Liver (tissue), 9 donors: ENCODE data around the gene POU2F2. TPM values are rescaled to one million over a fixed set of nuclear protein-coding genes. Genes with fewer than 3 reads are reported as not detected.

Source experiments
- DNase-seq: peaks from one replicate; pipeline ENCODE4 v3.0.0-alpha.2; 2017; ENCODE audit warnings: low spot score
- H3K27ac ChIP-seq, 2 donors: one replicate each; pipeline ENCODE4 v1.7.0; 2013; ENCODE audit warnings: inconsistent platforms in 2 of 2, low read length in 2 of 2, control low read depth in 1 of 2, low read depth in 1 of 2, mild to moderate bottlenecking in 1 of 2
- H3K27me3 ChIP-seq, 4 donors: one replicate each; pipeline versions ENCODE4 v1.6.1 to v1.7.0; 2013; ENCODE audit warnings: low read length in 3 of 4, inconsistent platforms in 1 of 4, mild to moderate bottlenecking in 1 of 4, moderate library complexity in 1 of 4; ENCODE audit not compliant: control insufficient read depth in 4 of 4, insufficient read depth in 4 of 4
- H3K36me3 ChIP-seq, 4 donors: one replicate each; pipeline versions ENCODE4 v1.6.1 to v1.7.0; 2013; ENCODE audit warnings: low read length in 3 of 4, mild to moderate bottlenecking in 3 of 4, low read depth in 1 of 4, moderate library complexity in 1 of 4; ENCODE audit not compliant: control insufficient read depth in 4 of 4, insufficient read depth in 3 of 4
- H3K4me1 ChIP-seq, 4 donors: one replicate each; pipeline versions ENCODE4 v1.6.1 to v1.7.0; 2013; ENCODE audit warnings: low read length in 3 of 4, mild to moderate bottlenecking in 3 of 4, moderate library complexity in 1 of 4; ENCODE audit not compliant: control insufficient read depth in 4 of 4, insufficient read depth in 4 of 4
- H3K4me3 ChIP-seq, 3 donors: one replicate each; pipeline versions ENCODE4 v1.6.1 to v1.7.0; 2013; ENCODE audit warnings: low read length in 3 of 3, control low read depth in 1 of 3, low read depth in 1 of 3, mild to moderate bottlenecking in 1 of 3
- H3K9ac ChIP-seq, 2 donors: one replicate each; pipeline ENCODE4 v1.7.0; 2013; ENCODE audit warnings: low read length in 2 of 2, mild to moderate bottlenecking in 2 of 2, moderate library complexity in 2 of 2, control low read depth in 1 of 2, low read depth in 1 of 2
- H3K9me3 ChIP-seq, 4 donors: one replicate each; pipeline versions ENCODE4 v1.6.1 to v1.7.0; 2013; ENCODE audit warnings: low read length in 3 of 4; ENCODE audit not compliant: control insufficient read depth in 4 of 4
- EGR1 ChIP-seq, 2 donors: IDR thresholded peaks; 2 replicates each; pipeline ENCODE4 v1.6.1; 2016 to 2018; ENCODE audit warnings: antibody characterized with exemption in 2 of 2, low read depth in 2 of 2
- FOXA1 ChIP-seq: IDR thresholded peaks from 2 replicates; pipeline ENCODE4 v1.6.1; 2016; ENCODE audit warnings: antibody characterized with exemption
- FOXA2 ChIP-seq: IDR thresholded peaks from 2 replicates; pipeline ENCODE4 v1.6.1; 2016; ENCODE audit warnings: antibody characterized with exemption
- GABPA ChIP-seq, 2 donors: IDR thresholded peaks in 1 of 2; conservative IDR thresholded peaks in 1 of 2; 2 replicates each; pipeline ENCODE4 v1.6.1; 2016; ENCODE audit warnings: antibody characterized with exemption in 2 of 2, mild to moderate bottlenecking in 1 of 2, moderate library complexity in 1 of 2
- NR2F2 ChIP-seq: IDR thresholded peaks from 2 replicates; pipeline ENCODE4 v1.6.1; 2016; ENCODE audit warnings: antibody characterized with exemption
- RAD21 ChIP-seq, 2 donors: IDR thresholded peaks; 2 replicates each; pipeline ENCODE4 v1.6.1; 2016; ENCODE audit warnings: antibody characterized with exemption in 2 of 2, mild to moderate bottlenecking in 2 of 2
- RXRA ChIP-seq, 2 donors: IDR thresholded peaks; 2 replicates each; pipeline ENCODE4 v1.6.1; 2017 to 2018; ENCODE audit warnings: antibody characterized with exemption in 2 of 2, mild to moderate bottlenecking in 1 of 2
- SP1 ChIP-seq: IDR thresholded peaks from 2 replicates; pipeline ENCODE4 v1.6.1; 2018; ENCODE audit warnings: antibody characterized with exemption, mild to moderate bottlenecking
- YY1 ChIP-seq: IDR thresholded peaks from 2 replicates; pipeline ENCODE4 v1.6.1; 2016; ENCODE audit warnings: antibody characterized with exemption, mild to moderate bottlenecking
- ZBTB33 ChIP-seq: IDR thresholded peaks from 2 replicates; pipeline ENCODE4 v1.6.1; 2016; ENCODE audit warnings: antibody characterized with exemption
- WGBS: extraction: QIAGEN DNeasy Blood & Tissue Kit; methylation state at CpG from one replicate; pipeline ENCODE4 v1.1.7; 2013; 5-methylcytosine and 5-hydroxymethylcytosine counted together
- polyA plus RNA-seq, 2 donors: library from polyadenylated mRNA; stranded (reverse) in 1 of 2; unstranded in 1 of 2; fragments of 200-250 nt in 1 of 2; fragments of >200 nt in 1 of 2; fragmentation: Nextera tagmentation in 1 of 2; extraction: Ambion mirVana in 1 of 2; gene quantifications; one replicate each; pipeline versions ENCODE4 v1.2.1 to v1.2.3, GENCODE V29; 2013 to 2015
- total RNA-seq, 2 donors: library from RNA; depleted of rRNA; stranded (reverse); fragments of >200 nt; gene quantifications; one replicate each; pipeline ENCODE4 v1.2.3, GENCODE V29; 2014
- TF ChIP-seq, protein P1 (sequence below): IDR thresholded peaks from 2 replicates; pipeline ENCODE4 v1.6.1; 2016; ENCODE audit warnings: antibody characterized with exemption
- TF ChIP-seq, protein P2 (sequence below): IDR thresholded peaks from 2 replicates; pipeline ENCODE4 v1.6.1; 2016; ENCODE audit warnings: antibody characterized with exemption, mild to moderate bottlenecking
- donor health status: healthy.
- donor health status: healthy.
- donor health status: healthy.
- donor health status: healthy.
- donor health status: healthy.

The POU2F2 gene
- total and polyA plus RNA-seq, 4 donors: 0.75 to 1.2 (median 0.97) TPM

DNA sequence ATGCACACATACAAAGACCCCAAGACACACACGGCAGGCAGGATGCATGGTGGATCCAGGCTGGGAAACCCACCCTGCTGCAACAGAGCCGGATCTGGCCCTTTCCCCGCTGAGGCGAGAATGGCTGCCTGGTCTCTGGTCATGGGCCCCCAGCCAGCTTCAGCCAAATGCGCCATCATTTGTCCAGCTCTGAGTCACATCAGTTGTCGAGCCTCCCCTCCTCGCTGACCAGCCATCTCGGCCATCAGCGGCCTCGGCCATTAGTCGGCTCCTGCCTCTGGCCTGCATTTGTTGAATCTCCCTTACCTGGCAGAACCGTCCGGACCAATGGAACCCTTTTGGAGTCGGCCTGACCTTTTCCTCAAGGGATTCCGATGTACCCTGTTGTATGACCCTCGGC lies 38.5 kb upstream of the POU2F2 start:
- H3K27ac ChIP-seq: no peak overlapping the region
- TF ChIP-seq SP1 (no peak), ZBTB33 (no peak), NR2F2 (no peak), RXRA (IDR thresholded peaks at IDR 0.05) (no peak), GABPA (IDR thresholded peaks at IDR 0.05 in 1 of 2, conservative IDR thresholded peaks at IDR 0.05 in 1 of 2) (no peak), RAD21 (IDR thresholded peaks at IDR 0.05) (no peak), FOXA2 (no peak)
- TF ChIP-seq, protein P1, sequence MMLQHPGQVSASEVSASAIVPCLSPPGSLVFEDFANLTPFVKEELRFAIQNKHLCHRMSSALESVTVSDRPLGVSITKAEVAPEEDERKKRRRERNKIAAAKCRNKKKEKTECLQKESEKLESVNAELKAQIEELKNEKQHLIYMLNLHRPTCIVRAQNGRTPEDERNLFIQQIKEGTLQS: no peak
- H3K36me3 ChIP-seq: no peaks in the 10 kb centered on the region
- no peak overlapping the region for H3K4me3 ChIP-seq
- 88% methylated on average over 16 of the region's 16 CpGs for WGBS
- peaks cover 0 to under 1% (median 0%) of the 10 kb centered on the region in 4 donors for H3K4me1 ChIP-seq
- no peaks in the 10 kb centered on the region for H3K9me3 ChIP-seq
- H3K27me3 ChIP-seq: peaks cover 0 to 4% (median 0%) of the 10 kb centered on the region in 4 donors
- DNase-seq: no peak
- H3K9ac ChIP-seq: no peak overlapping the region

DNA sequence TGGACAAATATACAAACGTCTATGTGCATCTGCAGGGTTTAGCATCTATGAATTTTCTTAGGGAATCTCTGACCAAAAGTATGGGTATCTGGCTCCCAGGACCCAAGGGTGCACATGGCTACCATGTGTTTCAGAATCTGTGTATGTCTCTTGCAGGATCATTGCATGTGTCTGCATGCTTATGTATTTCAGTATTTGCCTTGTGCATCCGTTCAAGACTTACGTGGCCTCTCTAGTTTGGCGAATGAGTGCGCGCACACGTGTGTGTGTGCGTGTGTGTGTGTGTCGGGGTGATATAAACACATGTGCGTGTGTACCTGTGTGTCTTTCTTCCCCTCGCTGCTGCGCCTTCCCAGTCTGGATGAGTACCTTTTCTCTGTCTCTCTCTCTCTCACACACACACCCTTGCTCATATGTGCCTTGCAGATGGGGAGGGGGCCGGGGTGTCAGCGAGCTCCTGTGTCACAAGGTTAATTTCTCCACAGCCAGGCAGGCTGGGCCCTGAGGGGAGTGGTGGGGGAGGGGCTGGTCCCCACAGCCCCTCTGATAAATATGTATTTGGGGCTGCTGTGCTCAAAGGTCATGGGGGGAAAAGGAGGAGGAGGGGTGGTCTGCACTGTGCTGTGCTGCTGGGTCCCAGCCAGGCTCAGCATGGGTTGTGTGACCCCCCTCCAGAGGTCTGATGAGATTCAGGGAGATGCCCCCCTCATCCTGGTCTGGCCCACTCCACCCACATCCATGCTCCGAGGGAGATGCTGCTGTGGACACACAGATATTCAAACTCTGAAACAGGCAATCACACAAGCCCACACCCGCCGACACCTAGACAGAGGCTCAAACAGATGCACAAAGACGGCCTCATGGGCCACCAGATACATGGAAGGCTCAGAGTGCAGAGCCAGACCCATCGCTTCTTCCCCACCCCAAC lies 37.5 kb upstream of the POU2F2 start:
- 81% methylated on average over 19 of the region's 19 CpGs for WGBS
- TF ChIP-seq GABPA (IDR thresholded peaks at IDR 0.05 in 1 of 2, conservative IDR thresholded peaks at IDR 0.05 in 1 of 2) (no peak), EGR1 (IDR thresholded peaks at IDR 0.05; ENCODE audit: low read depth in 2 of 2) (no peak), FOXA1 (no peak), NR2F2 (no peak), YY1 (no peak)
- TF ChIP-seq, protein P1: no peak
- TF ChIP-seq, protein P2, sequence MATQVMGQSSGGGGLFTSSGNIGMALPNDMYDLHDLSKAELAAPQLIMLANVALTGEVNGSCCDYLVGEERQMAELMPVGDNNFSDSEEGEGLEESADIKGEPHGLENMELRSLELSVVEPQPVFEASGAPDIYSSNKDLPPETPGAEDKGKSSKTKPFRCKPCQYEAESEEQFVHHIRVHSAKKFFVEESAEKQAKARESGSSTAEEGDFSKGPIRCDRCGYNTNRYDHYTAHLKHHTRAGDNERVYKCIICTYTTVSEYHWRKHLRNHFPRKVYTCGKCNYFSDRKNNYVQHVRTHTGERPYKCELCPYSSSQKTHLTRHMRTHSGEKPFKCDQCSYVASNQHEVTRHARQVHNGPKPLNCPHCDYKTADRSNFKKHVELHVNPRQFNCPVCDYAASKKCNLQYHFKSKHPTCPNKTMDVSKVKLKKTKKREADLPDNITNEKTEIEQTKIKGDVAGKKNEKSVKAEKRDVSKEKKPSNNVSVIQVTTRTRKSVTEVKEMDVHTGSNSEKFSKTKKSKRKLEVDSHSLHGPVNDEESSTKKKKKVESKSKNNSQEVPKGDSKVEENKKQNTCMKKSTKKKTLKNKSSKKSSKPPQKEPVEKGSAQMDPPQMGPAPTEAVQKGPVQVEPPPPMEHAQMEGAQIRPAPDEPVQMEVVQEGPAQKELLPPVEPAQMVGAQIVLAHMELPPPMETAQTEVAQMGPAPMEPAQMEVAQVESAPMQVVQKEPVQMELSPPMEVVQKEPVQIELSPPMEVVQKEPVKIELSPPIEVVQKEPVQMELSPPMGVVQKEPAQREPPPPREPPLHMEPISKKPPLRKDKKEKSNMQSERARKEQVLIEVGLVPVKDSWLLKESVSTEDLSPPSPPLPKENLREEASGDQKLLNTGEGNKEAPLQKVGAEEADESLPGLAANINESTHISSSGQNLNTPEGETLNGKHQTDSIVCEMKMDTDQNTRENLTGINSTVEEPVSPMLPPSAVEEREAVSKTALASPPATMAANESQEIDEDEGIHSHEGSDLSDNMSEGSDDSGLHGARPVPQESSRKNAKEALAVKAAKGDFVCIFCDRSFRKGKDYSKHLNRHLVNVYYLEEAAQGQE: no peak
- Histone ChIP-seq H3K4me3 (no peak overlapping the region), H3K27ac (no peak overlapping the region), H3K9ac (no peak overlapping the region), H3K27me3 (peaks cover 0 to 4% (median 0%) of the 10 kb centered on the region in 4 donors), H3K9me3 (no peaks in the 10 kb centered on the region), H3K36me3 (no peaks in the 10 kb centered on the region), H3K4me1 (no peaks in the 10 kb centered on the region)
- no peak for DNase-seq
